Activated CD8-positive, alpha-beta memory T cell treated with anti-CD3 and anti-CD28 coated beads for 24 hours (primary cell): ENCODE data around the gene MTERF4.

Experiments used
- DNase-seq: peaks from one replicate; pipeline ENCODE4 v3.0.0-alpha.2; 2020

The MTERF4 gene

GRCh38 chr2:241068942-241069810 is 32.9 kb downstream of the MTERF4 start:
- DNase-seq, result no peak

DNA sequence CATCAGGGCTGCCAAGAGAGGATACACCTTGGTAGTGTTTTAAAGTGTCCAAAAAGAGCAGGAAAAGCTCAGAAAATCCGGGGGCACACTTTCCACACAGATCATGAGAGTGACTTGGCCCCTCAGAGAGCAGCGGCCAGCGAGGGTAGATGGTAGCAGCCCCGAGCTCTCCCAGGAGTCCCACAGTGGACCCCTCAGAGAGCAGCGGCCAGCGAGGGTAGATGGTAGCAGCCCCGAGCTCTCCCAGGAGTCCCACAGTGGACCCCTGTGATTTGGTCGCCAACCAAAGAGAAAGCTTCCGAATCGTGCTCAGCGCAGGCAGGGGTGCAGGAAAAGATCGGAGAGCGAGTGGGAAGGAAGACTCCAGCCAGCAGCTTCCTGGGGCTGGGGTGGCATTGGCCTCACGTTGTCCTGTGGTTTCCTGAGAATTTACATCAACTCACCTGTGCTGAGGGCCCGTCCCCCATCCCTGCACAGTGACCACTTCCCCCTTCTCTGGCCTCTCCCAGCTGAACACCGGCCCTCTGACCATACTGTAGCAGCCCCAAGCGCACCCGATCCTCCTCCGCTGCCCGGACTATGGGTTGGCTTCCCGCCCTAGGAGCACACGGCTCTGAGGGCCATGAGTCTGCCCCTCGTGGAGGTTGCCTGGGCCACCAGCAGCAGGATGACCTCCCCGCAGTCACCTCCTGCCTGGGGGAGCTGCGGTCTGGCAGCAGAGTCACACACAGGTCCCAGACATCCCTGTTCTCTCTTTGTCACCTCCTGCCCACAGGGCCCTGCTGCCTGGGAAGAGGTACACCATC is 33.7 kb downstream of the MTERF4 start:
- no peak for DNase-seq

GRCh38 chr2:241067501-241068135 is 34.5 kb downstream of the MTERF4 start:
- no peak for DNase-seq

GRCh38 chr2:241066893-241067341 is 35.2 kb downstream of the MTERF4 start:
- no peak for DNase-seq

GRCh38 chr2:241066171-241066892 is 35.8 kb downstream of the MTERF4 start:
- DNase-seq, result no peak

DNA sequence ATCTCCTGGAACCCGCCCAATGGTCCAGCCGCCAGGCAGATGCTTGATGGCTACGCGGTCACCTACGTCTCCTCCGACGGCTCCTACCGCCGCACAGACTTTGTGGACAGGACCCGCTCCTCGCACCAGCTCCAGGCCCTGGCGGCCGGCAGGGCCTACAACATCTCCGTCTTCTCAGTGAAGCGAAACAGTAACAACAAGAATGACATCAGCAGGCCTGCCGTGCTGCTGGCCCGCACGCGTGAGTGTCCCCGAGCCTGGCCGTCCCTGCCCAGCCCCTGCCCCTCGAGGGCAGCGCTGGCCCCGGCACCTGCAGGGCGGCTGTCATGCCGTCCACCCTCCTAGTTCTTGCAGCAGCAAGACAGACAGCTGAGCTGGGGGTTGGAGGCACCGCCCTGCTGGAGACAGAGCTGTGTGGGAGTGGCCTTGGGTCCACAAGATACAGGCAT is 36.7 kb downstream of the MTERF4 start:
- no peak for DNase-seq

DNA sequence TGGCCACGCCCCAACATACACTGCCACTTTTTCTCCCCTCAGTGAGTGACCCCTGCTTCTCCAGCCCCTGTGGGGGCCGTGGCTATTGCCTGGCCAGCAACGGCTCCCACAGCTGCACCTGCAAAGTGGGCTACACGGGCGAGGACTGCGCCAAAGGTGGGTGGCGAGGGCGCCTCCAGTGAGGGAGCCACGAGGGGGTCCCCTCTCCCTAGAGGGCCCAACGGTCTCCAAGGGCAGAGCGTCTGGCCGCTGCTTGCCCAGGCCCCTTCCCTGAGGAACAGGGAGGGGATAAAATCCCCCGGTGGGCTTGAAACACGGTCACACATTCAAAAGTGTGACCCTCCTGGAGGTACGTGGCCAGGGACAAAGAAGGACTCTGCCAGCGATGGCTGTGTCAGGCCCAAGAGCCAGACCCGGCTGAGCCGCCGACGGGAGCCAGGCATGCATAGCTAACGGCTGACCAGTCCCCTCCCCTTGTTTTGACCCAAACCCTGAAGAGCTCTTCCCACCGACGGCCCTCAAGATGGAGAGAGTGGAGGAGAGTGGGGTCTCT is 37.2 kb downstream of the MTERF4 start:
- peak; percentile 52 for DNase-seq

DNA sequence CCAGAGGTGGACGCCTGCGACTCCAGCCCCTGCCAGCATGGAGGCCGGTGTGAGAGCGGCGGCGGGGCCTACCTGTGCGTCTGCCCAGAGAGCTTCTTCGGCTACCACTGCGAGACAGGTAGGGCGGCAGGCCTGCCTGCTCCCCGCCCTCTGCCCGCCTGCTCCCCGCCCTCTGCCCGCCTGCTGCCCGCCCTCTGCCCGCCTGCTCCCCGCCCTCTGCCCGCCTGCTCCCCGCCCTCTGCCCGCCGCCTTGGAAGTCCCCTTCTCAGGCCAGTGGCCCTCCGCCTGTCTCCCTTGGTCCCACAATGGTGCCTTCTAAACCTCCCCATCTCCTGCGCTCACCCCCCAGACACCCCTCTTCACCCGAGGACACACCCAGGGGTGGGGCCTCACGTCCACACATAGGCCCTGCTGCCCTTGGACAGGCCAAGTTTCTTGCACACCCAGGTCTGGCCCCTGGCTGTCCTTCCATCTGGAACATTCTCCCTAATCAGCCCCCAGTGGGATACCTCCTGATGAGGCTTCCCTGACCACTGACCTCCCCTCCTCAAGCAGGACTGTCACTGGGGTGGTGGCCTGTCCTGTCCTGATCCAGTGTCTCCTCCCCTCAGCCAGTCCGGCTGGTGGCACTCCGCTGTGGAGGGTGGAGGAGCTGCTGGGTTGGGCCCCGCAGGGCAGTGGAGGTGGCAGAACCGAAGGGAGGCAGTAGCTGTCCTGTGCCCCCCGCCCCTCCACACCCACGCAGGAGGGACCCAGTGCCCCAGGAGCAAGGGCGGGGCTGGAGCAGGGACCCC is 37.9 kb downstream of the MTERF4 start:
- DNase-seq, result peak; percentile 74

GRCh38 chr2:241063587-241063986 is 38.5 kb downstream of the MTERF4 start:
- DNase-seq, result peak; percentile 52

GRCh38 chr2:241063093-241063551 is 39.0 kb downstream of the MTERF4 start:
- DNase-seq, result no peak

DNA sequence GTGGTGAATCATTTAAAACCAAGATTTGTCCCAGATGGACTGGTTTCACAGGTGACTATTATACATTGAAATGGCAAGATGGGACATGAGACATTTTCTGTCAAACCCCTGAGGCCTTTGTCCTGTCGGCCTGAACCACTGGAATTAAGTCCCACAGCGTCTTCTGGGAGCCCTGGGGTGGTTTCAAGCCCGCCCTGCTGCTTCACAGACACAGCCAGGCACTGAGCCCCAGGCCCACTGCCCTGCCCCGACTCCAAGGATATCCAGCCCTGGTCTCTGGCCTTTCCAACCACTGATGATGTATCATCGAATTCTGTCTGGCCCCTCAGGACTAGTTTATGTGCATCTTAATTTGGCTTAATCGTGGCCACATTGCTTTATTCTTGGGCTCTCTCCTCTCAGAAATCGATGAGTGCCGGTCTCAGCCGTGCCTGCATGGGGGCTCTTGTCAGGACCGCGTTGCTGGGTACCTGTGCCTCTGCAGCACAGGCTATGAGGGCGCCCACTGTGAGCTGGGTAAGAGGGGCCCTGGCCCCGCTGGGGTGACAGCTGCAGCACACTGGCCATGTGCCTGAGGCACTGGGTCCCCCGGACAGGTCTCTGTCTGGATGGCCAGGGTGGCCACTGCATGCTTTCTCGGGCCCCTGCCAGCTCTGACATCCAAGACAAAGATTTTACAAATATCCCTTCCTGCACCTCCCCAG is 39.5 kb downstream of the MTERF4 start:
- DNase-seq, result no peak

- DNase-seq, result no peak
Measured at GRCh38 chr2:241061275-241061674, 40.8 kb downstream of the MTERF4 start.

- DNase-seq, result no peak
Measured at GRCh38 chr2:241053576-241054251, 48.4 kb downstream of the MTERF4 start.

DNA sequence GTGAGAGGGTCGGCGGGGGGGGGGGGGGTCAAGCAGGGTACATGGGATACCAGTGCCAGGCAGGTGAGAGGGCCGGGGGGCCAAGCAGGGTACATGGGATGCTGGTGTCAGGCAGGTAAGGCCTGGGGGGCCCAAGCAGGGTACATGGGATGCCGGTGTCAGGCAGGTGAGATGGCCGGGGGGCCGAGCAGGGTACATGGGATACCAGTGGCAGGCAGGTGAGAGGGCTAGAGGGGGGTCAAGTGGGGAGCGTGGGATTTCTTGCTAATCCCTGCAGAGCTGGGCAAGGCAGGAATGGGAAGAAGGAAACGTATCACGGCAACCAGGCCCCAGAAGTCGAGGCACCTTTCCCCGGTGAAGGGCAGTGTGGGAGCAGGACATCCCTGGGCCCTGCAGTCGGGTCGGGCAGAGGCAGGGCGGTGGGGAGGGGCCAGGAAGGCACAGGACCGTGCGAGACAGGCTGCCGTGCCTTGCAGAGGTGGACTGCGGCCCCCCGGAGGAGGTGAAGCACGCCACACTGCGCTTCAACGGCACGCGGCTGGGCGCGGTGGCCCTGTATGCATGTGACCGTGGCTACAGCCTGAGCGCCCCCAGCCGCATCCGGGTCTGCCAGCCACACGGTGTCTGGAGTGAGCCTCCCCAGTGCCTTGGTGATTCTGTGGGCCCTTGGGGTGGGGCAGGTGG is 49.3 kb downstream of the MTERF4 start:
- DNase-seq, result no peak

GRCh38 chr2:241051578-241052487 is 50.3 kb downstream of the MTERF4 start:
- no peak for DNase-seq

DNA sequence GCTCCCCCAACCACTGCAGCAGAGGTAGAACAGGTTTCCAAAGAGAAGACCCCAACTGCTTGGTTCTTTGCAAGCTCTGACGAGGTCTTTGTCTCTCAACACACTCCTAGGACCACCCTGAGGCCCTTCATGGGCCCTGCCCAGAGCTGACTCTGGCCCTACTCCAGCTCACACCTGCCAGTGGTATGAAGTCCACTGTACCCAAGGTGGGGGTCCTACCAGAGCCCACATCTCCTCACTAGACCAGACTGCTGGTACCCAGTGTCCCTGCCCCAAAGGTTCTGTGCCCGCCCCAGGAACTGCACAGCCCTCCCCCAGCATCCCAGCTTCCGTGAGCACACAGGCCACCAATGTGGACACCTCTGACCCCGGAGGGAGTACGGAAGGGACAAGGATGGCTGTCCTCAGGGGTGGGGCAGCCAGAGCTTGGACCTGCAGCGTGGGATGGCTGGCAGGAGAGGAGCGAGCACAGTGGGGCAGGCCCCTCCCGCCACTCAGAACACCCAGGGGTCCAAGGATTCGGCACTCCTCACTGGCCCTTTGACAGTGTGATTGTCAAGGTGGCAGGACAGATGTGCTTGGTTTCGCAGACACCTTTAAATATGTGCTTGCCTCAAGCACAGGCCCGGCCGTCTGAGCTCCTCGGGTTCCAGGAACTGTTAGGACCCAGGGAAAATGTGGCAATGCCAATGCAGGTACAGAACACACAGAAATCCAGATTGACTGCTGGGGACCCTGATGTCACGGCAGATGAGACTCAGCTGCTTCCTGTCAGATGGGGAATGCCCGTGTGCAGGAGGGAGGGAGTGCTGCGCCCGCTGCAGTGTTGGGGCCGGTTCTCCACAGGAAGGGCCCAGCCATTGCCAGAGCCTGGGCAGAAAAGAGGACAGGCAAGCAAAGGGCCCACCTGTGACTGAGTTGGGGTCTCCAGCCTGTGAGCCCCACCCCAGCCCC is 51.2 kb downstream of the MTERF4 start:
- no peak for DNase-seq
